ENCODE measurements around the gene SERPINI2. TPM values are rescaled to one million over a fixed set of nuclear protein-coding genes. Genes with fewer than 3 reads are reported as not detected.

Gene SERPINI2
- total RNA-seq, 1 experiment from 2014 or later = not detected

- intact Hi-C loops (cut with micrococcal nuclease; ENCODE audit: unreplicated experiment) = loop anchor here (5.0 kb wide), 1 partner anchor 414 kb away; no protein-coding TSS in a partner anchor
- Mint-ChIP-seq H3K4me1 (ENCODE audit: low read depth, unreplicated experiment) (no peaks in the 10 kb centered on the region), H3K4me3 (ENCODE audit: low read depth, unreplicated experiment) (no peak overlapping the region), H3K9me3 (ENCODE audit: low read depth, unreplicated experiment) (no peaks in the 10 kb centered on the region), H3K36me3 (ENCODE audit: insufficient read depth, unreplicated experiment) (no peaks in the 10 kb centered on the region), H3K27me3 (ENCODE audit: unreplicated experiment) (no peaks in the 10 kb centered on the region), H3K27ac (ENCODE audit: unreplicated experiment) (no peak overlapping the region)
- no peak for DNase-seq
- BruUV-seq (replicated peaks) = no TSS peak
- CTCF ChIA-PET = interaction anchor here (1.2 kb wide), 1 partner anchor 19 kb away, joined by 3 read pairs; no protein-coding TSS in a partner anchor
- no peak for TF ChIP-seq CTCF (IDR thresholded peaks at IDR 0.05; ENCODE audit: unreplicated experiment)
Measured at GRCh38 chr3:167467848-167468611, 5.8 kb downstream of the SERPINI2 start.

GRCh38 chr3:167466966-167467365 is 6.9 kb downstream of the SERPINI2 start:
- H3K4me3 Mint-ChIP-seq (ENCODE audit: low read depth, unreplicated experiment) = no peak overlapping the region
- no peaks in the 10 kb centered on the region for H3K4me1 Mint-ChIP-seq (ENCODE audit: low read depth, unreplicated experiment)
- CTCF ChIA-PET = interaction anchor here (1.2 kb wide), 1 partner anchor 18 kb away, joined by 3 read pairs; no protein-coding TSS in a partner anchor
- no peaks in the 10 kb centered on the region for H3K27me3 Mint-ChIP-seq (ENCODE audit: unreplicated experiment)
- TF ChIP-seq CTCF (IDR thresholded peaks at IDR 0.05; ENCODE audit: unreplicated experiment) = no peak
- H3K9me3 Mint-ChIP-seq (ENCODE audit: low read depth, unreplicated experiment) = no peaks in the 10 kb centered on the region
- no peak overlapping the region for H3K27ac Mint-ChIP-seq (ENCODE audit: unreplicated experiment)
- no peaks in the 10 kb centered on the region for H3K36me3 Mint-ChIP-seq (ENCODE audit: insufficient read depth, unreplicated experiment)
- no peak for DNase-seq
- intact Hi-C loops (cut with micrococcal nuclease; ENCODE audit: unreplicated experiment) = loop anchor here (5.0 kb wide), 1 partner anchor 415 kb away; no protein-coding TSS in a partner anchor
- no TSS peak for BruUV-seq (replicated peaks)

GRCh38 chr3:167456157-167456799 is 17.6 kb downstream of the SERPINI2 start:
- intact Hi-C loops (cut with micrococcal nuclease; ENCODE audit: unreplicated experiment) = no loop called here
- BruUV-seq (replicated peaks) = no TSS peak
- CTCF ChIA-PET = no interaction called here
- H3K9me3 Mint-ChIP-seq (ENCODE audit: low read depth, unreplicated experiment) = peaks cover 2% of the 10 kb centered on the region
- no peak overlapping the region for H3K4me3 Mint-ChIP-seq (ENCODE audit: low read depth, unreplicated experiment)
- TF ChIP-seq CTCF (IDR thresholded peaks at IDR 0.05; ENCODE audit: unreplicated experiment) = no peak
- H3K27me3 Mint-ChIP-seq (ENCODE audit: unreplicated experiment) = no peaks in the 10 kb centered on the region
- no peak for DNase-seq
- H3K27ac Mint-ChIP-seq (ENCODE audit: unreplicated experiment) = no peak overlapping the region
- H3K36me3 Mint-ChIP-seq (ENCODE audit: insufficient read depth, unreplicated experiment) = no peaks in the 10 kb centered on the region
- H3K4me1 Mint-ChIP-seq (ENCODE audit: low read depth, unreplicated experiment) = no peaks in the 10 kb centered on the region

GRCh38 chr3:167453815-167454214 is 20.0 kb downstream of the SERPINI2 start:
- no peak overlapping the region for H3K4me3 Mint-ChIP-seq (ENCODE audit: low read depth, unreplicated experiment)
- CTCF ChIA-PET = interaction anchor here (0.6 to 0.8 kb wide), 2 partner anchors 9 to 65 kb away, joined by 3 to 4 read pairs; no protein-coding TSS in a partner anchor

More at GRCh38 chr3:167453815-167454214, 20.0 kb downstream of the SERPINI2 start:
- no peaks in the 10 kb centered on the region for H3K27me3 Mint-ChIP-seq (ENCODE audit: unreplicated experiment)
- BruUV-seq (replicated peaks) = no TSS peak
- intact Hi-C loops (cut with micrococcal nuclease; ENCODE audit: unreplicated experiment) = no loop called here
- no peak for DNase-seq
- H3K36me3 Mint-ChIP-seq (ENCODE audit: insufficient read depth, unreplicated experiment) = no peaks in the 10 kb centered on the region
- no peak overlapping the region for H3K27ac Mint-ChIP-seq (ENCODE audit: unreplicated experiment)
- H3K9me3 Mint-ChIP-seq (ENCODE audit: low read depth, unreplicated experiment) = peaks cover 2% of the 10 kb centered on the region
- no peak for TF ChIP-seq CTCF (IDR thresholded peaks at IDR 0.05; ENCODE audit: unreplicated experiment)
- no peaks in the 10 kb centered on the region for H3K4me1 Mint-ChIP-seq (ENCODE audit: low read depth, unreplicated experiment)
